Tibial artery (tissue), 4 donors: ENCODE data around the gene FBXW10.
"Not testable (repeated sequence)": the region's sequence is repeated elsewhere in the genome, so short reads cannot be mapped to it uniquely, and the experiment has no call there.

Source experiments
- DNase-seq, 2 donors: peaks; one replicate each; pipeline ENCODE4 v3.0.0-alpha.2; 2019
- H3K27ac ChIP-seq, 2 donors: fragments of 200-600 bp; sonication (generic) in 1 of 2; 1 replicate in 1 of 2; 2 replicates in 1 of 2; pipeline ENCODE4 v1.5.1; 2018 to 2019; ENCODE audit warnings: mild to moderate bottlenecking in 1 of 2
- H3K27me3 ChIP-seq, 2 donors: fragments of 200-600 bp; sonication (generic) in 1 of 2; one replicate each; pipeline versions ENCODE4 v1.5.1 to v1.6.0; 2016 to 2019
- H3K36me3 ChIP-seq, 3 donors: fragments of 200-600 bp; sonication (generic) in 2 of 3; one replicate each; pipeline ENCODE4 v1.5.1; 2016 to 2019; ENCODE audit warnings: mild to moderate bottlenecking in 2 of 3
- H3K4me1 ChIP-seq, 4 donors: fragments of 200-600 bp; sonication (generic) in 2 of 4; 1 replicate in 3 of 4; 2 replicates in 1 of 4; pipeline ENCODE4 v1.5.1; 2016 to 2019
- H3K4me3 ChIP-seq, 2 donors: fragments of 200-600 bp; sonication (generic) in 1 of 2; 1 replicate in 1 of 2; 2 replicates in 1 of 2; pipeline ENCODE4 v1.5.1; 2018 to 2019; ENCODE audit warnings: mild to moderate bottlenecking in 2 of 2
- H3K9me3 ChIP-seq, 3 donors: fragments of 200-600 bp; sonication (generic) in 1 of 3; one replicate each; pipeline ENCODE4 v1.5.1; 2016 to 2019
- intact Hi-C: fragments of 100-400 bp; cut with DNase I; formaldehyde crosslinking; loops from one replicate; pipeline ENCODE4 v1.15.0; 2023; ENCODE audit warnings: low total_unique reads

Gene FBXW10

DNA sequence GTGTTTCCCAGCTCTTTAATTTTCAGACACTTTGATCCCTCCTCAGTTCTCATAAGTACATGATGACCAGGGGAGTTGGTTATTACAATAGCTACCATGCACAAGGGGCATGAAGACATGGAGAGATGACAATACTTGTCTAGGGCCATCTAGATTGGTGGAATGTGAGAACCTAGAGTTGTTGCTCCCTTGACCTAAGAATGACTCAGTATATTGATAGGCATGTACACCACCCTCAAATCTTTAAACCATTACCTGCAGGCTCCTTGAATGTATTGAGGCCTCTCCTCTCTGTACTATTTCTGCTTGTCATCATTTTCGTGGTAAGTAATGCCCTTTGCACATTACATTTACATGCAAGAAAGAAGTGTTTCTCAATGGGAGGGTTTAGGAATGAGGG is 20.3 kb upstream of the FBXW10 start:
- DNase-seq, H3K36me3 ChIP-seq, H3K4me1 ChIP-seq, intact Hi-C loops, H3K27ac ChIP-seq, H3K9me3 ChIP-seq, H3K4me3 ChIP-seq, H3K27me3 ChIP-seq: not testable (repeated sequence)

DNA sequence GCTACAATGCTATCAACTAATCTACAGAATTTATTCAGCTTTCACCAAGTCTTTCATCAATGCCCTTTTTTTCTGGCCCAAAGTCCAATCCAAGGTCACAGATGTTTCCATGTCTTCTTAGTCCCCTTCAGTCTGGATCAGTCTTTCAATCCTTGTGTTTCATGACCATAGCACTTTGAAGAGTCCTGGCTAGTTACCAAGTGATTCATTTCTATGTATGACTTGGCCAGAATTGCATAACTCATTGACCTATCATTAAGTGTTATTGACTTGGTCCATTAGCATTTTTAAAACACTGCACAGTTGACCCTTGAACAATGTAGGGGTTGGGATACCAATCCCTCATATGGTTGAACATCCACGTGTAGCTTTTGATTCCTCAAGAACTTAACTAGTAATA is 11.4 kb upstream of the FBXW10 start:
- H3K9me3 ChIP-seq, intact Hi-C loops, H3K27me3 ChIP-seq, H3K4me1 ChIP-seq, DNase-seq, H3K36me3 ChIP-seq, H3K27ac ChIP-seq, H3K4me3 ChIP-seq: not testable (repeated sequence)

DNA sequence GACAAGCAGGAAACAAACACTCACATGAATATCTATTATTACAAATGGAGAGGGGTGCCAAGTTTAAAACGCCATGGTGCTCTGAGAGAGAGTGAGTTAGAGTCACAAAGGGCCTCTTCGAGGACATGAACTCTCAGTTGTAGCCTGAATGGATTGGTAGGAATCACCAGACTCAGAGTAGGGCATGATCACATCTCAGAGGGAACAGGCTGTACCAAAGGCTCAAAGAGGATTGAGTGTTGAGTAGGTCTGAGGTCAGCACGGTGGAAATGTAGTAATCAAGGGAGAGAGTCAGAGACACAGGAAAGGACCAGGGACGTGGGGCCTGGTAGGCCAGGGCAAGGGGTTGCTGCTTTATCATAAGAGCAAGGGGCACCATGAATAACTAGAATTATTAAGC is 10.5 kb upstream of the FBXW10 start:
- H3K9me3 ChIP-seq, H3K36me3 ChIP-seq, DNase-seq, H3K4me3 ChIP-seq, H3K27me3 ChIP-seq, H3K4me1 ChIP-seq, intact Hi-C loops, H3K27ac ChIP-seq: not testable (repeated sequence)

DNA sequence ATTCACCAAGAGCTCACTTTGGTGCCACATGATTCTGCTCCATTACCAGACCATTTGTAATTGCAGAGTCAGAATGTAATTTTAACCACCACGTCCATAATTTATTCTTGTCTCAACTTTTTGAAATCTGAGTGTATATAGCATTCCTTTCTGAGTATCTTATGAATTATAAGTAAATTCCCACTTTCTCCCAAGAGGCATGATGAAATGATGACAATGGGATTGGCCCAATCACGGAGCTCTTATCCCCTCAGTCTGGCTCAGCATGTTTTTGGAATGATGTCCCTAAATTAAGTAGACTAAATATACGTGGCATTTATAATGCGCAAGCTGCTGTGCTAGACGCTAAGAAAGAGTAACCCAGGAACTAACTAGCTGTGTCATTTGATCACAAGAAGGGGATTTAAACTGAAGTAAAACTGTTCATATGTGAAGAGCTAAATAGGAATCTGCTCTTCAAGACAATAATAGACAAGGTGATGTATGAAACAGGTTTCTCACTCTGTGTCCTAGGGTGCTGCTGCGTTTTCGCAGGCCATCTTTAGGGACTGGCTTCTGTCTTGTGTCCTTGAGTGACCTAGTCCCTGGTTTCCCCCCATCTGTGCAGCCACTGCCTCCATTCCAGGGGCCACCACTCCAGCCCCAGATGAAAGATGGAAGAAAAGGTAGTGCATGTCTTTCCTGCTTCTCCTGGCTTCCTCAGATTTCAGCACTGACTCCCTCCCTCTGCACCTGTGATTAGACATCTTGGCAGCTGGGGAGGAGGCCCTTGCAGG is 4.0 kb upstream of the FBXW10 start:
- H3K4me3 ChIP-seq, H3K27ac ChIP-seq, H3K36me3 ChIP-seq, H3K4me1 ChIP-seq, H3K9me3 ChIP-seq, H3K27me3 ChIP-seq, DNase-seq, intact Hi-C loops: not testable (repeated sequence)

DNA sequence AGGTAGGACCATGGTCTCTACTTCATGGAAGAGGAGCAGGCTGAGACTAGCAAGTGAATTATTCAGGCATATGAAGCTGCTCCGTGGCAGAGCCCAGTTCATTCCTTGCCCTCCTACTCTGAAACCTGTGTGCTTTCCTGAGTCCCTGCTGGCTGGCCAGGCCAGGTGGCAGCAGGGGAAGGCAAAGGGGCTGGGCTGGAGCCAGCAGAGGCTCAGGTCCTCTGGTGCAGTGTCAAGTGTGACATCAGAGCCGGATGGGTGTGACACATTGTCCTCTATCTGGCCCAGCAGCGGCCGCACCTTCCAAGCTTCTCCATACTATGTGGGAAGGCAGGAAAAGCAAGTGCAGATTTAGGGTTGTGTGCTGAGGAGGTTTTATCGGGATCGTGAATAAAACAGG is 2.6 kb upstream of the FBXW10 start:
- DNase-seq, H3K27me3 ChIP-seq, H3K9me3 ChIP-seq, intact Hi-C loops, H3K27ac ChIP-seq, H3K4me1 ChIP-seq, H3K36me3 ChIP-seq, H3K4me3 ChIP-seq: not testable (repeated sequence)

DNA sequence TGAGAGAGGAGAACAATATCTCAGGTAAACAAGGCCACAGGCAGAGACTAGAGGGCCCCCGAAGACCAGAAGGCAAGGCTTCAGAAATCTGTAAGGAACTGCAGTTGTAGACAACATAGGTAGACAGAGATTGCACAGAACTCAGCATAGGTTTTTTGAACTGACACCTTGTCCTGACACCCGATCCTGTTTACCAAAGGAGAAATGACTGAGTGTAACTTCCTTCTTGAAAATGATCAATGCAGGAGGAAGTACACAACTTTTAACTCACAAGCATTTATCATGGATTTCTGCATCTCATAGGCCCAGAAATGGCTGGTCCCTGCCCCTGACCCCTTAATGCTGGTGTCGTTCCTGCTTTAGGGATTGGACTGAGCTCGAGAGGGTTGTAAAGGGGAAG is 872 bp downstream of the FBXW10 start:
- not testable (repeated sequence) for H3K27ac ChIP-seq

DNA sequence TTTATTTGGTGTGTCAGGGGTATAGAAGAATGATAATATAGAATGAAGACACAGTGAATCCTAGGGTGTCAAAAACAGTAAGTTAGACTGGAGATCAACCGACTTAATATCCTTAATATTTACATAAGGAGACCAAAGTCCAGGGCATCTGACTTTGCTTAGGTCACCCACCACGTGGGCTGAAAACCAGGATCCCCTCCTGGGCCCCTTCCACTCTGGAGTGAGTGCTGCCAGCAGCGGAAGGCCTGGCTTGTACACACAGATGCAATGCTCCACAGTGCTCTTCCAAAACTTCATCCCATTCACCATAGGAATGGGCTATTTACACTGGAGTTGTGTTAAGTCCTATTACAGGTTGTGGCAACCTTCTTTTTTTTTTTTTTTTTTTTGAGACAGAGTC is 2.7 kb downstream of the FBXW10 start:
- H3K4me3 ChIP-seq, H3K27ac ChIP-seq, intact Hi-C loops, H3K36me3 ChIP-seq, H3K4me1 ChIP-seq, H3K9me3 ChIP-seq, DNase-seq, H3K27me3 ChIP-seq: not testable (repeated sequence)

More for the DNA sequence above, 872 bp downstream of the FBXW10 start:
- H3K36me3 ChIP-seq, DNase-seq, intact Hi-C loops, H3K4me3 ChIP-seq, H3K27me3 ChIP-seq, H3K4me1 ChIP-seq, H3K9me3 ChIP-seq: not testable (repeated sequence)

DNA sequence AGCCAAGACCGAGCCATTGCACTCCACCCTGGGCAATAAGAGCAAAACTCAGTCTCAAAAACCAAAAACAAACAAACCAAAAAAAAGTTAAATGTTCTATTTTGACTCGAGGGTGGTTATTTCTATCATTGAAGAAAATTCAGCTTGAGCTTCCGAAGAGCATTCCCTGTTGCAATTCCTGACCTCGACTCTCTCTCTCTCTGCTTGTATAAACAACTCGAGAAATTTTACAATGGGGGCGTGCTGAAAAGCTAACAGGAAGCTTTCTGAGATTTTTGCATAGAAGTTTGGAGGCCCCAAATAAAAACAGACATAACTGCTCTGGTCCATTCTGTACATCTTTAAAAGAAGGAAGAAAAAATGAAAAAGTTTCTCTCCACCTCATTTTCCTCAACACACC is 3.6 kb downstream of the FBXW10 start:
- H3K36me3 ChIP-seq, intact Hi-C loops, H3K4me1 ChIP-seq, H3K27me3 ChIP-seq, DNase-seq, H3K4me3 ChIP-seq, H3K9me3 ChIP-seq, H3K27ac ChIP-seq: not testable (repeated sequence)

DNA sequence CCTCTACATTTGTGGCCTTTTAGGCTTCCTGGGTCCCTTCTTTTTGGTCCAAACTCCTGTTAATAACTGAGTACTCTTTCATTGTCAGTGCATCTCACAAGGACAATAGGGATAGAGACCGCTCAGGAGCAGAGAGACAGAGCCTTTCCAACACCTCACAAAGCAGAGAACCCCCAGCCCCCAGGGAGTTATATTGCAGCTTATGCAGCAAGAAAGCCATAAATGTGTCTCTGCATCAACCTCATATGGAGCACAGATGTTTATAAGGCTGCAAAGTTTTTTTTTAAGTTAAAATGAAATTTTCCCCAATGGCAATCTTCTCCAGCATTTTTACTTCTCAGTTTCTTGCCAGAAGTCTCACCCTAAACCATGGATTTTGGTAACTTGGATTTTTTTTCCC is 6.4 kb downstream of the FBXW10 start:
- H3K4me1 ChIP-seq, H3K36me3 ChIP-seq, H3K4me3 ChIP-seq, H3K27ac ChIP-seq, H3K27me3 ChIP-seq, DNase-seq, H3K9me3 ChIP-seq, intact Hi-C loops: not testable (repeated sequence)

DNA sequence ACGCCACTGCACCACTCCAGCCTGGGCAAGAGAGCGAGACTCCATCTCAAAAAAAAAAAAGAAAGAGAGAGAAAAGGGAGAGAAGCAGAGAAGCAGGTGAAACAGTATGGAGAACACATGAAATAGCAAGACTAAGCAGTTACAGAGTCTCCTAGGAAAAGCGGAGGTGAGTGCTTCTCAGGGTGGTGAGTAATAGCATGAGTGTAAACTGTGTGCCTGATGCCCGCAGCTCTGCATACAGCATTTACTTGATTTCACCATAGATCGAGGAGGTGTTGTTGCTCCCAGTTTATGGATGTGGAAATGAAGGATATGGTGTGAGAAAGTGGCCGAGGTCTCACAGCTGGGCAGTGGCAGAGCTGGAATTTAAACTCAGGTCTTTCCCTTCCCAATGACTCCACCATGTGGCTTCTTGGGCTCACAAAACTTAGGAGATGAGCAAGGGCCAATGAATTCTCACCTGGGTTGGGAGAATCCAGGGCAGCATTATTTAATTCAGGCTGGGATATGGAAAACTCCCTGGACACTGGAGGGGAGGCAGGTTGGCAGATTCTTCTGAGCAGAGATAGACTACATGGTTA is 10.1 kb downstream of the FBXW10 start:
- H3K4me3 ChIP-seq, H3K4me1 ChIP-seq, DNase-seq, H3K27ac ChIP-seq, intact Hi-C loops, H3K27me3 ChIP-seq, H3K9me3 ChIP-seq, H3K36me3 ChIP-seq: not testable (repeated sequence)

DNA sequence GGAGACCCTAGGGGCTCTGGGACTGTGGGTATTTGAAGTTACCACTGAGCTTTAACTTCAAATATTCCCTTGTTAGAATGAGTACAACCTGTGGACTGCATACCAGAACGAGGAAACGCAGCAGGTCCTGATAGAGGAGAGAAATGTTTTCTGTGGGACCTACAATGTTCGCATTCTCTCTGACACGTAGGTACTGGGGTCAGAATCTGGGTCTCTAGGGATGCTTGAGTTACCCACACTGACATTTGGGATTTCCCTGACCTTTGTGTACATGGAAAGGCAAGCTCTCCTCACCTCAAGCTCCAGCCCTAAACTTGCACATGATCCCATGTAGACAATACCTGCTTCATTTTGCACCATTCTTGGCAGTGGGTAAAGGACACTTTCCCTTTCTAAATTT is 12.1 kb downstream of the FBXW10 start:
- H3K4me3 ChIP-seq, intact Hi-C loops, H3K36me3 ChIP-seq, H3K4me1 ChIP-seq, H3K27me3 ChIP-seq, H3K27ac ChIP-seq, DNase-seq, H3K9me3 ChIP-seq: not testable (repeated sequence)

DNA sequence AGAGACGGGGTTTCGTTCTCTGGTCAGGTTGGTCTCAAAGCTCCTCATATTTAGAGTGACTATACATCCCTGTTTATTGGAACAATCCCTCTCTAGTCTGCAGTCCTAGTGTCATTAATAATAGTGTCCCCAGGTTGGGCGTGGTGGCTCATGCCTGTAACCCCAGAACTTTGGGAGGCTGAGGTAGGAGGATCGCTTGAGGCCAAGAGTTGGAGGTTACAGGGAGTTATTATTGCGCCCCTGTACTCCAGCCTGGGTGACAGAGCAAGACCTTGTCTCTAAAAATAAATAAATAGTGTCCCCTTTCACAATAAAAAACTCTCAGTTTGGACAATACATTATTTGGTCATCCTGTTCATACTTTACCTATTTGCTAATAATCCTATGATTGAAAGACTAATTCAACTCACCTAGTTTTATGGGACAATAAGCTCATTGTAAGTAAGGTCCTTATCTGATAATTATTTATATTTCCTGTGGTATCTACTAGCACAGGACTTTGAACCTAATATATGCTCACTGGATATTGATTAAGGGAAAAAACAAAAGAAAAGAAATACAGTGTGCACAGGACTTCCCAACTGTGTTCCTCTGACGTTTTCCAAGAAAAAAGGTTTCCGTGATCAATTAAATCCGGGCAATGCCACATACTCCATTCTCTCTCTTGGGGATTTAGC is 13.7 kb downstream of the FBXW10 start:
- H3K27ac ChIP-seq, H3K9me3 ChIP-seq, H3K4me1 ChIP-seq, intact Hi-C loops, H3K4me3 ChIP-seq, H3K36me3 ChIP-seq, H3K27me3 ChIP-seq, DNase-seq: not testable (repeated sequence)

DNA sequence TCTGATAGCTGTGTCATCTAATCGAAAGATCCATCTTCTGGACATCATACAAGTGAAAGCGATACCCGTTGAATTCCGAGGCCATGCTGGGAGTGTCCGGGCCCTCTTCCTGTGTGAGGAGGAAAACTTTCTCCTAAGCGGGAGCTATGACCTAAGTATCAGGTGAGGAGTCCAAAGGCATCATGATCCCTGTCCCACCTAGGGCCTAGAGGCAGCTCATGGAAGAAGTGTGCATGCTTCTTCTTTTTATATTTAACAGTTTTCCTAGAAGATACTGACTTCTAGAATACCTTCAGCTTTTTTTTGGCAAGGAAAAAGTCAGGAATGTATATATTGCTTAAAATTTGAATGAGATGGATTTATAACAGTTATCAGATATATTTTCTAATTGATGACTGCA is 14.5 kb downstream of the FBXW10 start:
- H3K9me3 ChIP-seq, H3K36me3 ChIP-seq, H3K27me3 ChIP-seq, intact Hi-C loops, H3K4me3 ChIP-seq, H3K27ac ChIP-seq, H3K4me1 ChIP-seq, DNase-seq: not testable (repeated sequence)

DNA sequence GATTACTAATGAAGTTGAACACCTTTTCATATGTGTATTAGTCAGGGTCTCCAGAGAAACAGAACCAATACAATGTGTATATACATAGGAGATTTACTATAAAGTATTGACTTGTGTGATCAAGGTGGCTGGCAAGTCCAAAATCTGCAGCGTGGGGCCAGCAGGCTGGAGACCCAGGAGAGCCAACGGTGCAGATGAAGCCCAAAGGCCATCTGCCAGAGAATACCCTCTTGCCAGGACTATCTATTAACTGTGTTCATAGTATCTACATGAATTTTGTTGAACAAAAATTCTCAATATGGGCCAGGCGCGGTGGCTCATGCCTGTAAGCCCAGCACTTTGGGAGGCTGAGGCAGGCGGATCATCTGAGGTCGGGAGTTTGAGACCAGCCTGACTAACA is 16.4 kb downstream of the FBXW10 start:
- H3K27ac ChIP-seq, H3K27me3 ChIP-seq, H3K9me3 ChIP-seq, DNase-seq, H3K4me1 ChIP-seq, H3K36me3 ChIP-seq, H3K4me3 ChIP-seq, intact Hi-C loops: not testable (repeated sequence)
